Prostate gland (tissue), 2 donors: ENCODE data around the gene ARHGEF40.

Experiments used
- CTCF ChIP-seq, 4 experiments: fragments of 200-600 bp in 2 of 4; fragments of 450-650 bp in 2 of 4; sonication (generic) in 2 of 4; IDR thresholded peaks; 1 replicate in 3 of 4; 2 replicates in 1 of 4; pipeline ENCODE4 v1.5.1; 2016 to 2019; ENCODE audit warnings: antibody characterized with exemption in 4 of 4, mild to moderate bottlenecking in 2 of 4, moderate library complexity in 2 of 4
- POLR2A ChIP-seq: fragments of 450-650 bp; IDR thresholded peaks from one replicate; pipeline ENCODE4 v1.6.1; 2016; ENCODE audit warnings: antibody characterized with exemption, mild to moderate bottlenecking
- POLR2AphosphoS5 ChIP-seq: sonication (generic); formaldehyde crosslinking; IDR thresholded peaks from one replicate; pipeline ENCODE4 v1.6.1; 2017; ENCODE audit warnings: antibody characterized with exemption

GRCh38 chr14:21103411-21103709, 33.3 kb downstream of the ARHGEF40 start:
- TF ChIP-seq CTCF (IDR thresholded peaks at IDR 0.05) = no peak
- peak; percentile 17 for TF ChIP-seq POLR2A
- TF ChIP-seq POLR2AphosphoS5 = no peak
